GM20431 (cell line): ENCODE data around the gene ATP8B1.
"Not testable (repeated sequence)": the region's sequence is repeated elsewhere in the genome, so short reads cannot be mapped to it uniquely, and the experiment has no call there.

Source experiments
- in situ Hi-C: fragments of 300-500 bp; cut with MseI, MboI; formaldehyde crosslinking; loops from one replicate; pipeline ENCODE4 v1.15.0; 2020; ENCODE audit warnings: low sequenced_read_pairs; ENCODE audit not compliant: unreplicated experiment

The ATP8B1 gene

GRCh38 chr18:57803103-57803969 is at the start of gene ATP8B1:
ATP8B1 (minus strand) TSS chr18:57803315; CDS start chr18:57731807, 71,508 bp downstream.
- in situ Hi-C loops = no loop called here

DNA sequence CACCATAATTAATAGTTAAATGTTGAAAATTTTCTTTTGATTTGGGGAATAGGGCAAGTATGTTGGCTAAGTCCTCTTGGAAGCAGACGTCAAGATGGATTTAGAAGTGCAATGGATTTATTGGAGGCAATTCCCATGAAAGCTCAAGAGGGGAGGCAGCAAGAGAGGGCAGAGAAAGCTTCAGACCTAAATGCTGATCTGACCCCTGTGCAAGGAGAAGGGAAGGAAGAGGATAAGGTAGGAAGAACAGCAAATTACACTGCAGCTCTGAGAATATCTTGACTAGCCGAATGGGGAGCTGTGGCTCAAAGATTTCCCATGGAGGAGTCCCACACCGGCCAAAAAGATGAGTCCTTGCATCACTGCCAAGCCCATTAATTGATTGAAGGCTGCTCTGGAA is 46.9 kb upstream of the ATP8B1 start:
- in situ Hi-C loops = loop anchor here (25.0 kb wide), 1 partner anchor 213 kb away; no protein-coding TSS in a partner anchor

GRCh38 chr18:57848374-57848773 is 45.3 kb upstream of the ATP8B1 start:
- in situ Hi-C loops = not testable (repeated sequence)

DNA sequence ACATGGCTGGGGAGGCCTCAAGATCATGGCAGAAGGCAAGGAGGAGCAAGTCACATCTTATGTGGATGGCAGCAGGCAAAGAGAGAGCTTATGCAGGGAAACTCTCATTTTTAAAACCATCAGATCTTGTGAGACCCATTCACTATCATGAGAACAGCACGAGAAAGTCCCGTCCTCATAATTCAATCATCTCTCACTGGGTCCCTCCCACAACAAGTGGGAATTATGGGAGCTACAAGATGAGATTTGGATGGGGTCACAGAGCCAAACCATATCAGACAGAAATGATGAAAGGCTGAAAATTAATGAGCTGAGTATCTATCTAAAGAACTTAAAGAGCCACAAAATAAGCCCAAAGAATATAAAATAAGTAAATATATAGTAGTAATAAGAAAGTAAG is 44.3 kb upstream of the ATP8B1 start:
- in situ Hi-C loops = not testable (repeated sequence)

GRCh38 chr18:57846258-57846657 is 43.1 kb upstream of the ATP8B1 start:
- in situ Hi-C loops = no loop called here

- in situ Hi-C loops = no loop called here
These were observed 42.5 kb upstream of the ATP8B1 start for GRCh38 chr18:57845605-57846074.

GRCh38 chr18:57844319-57844718 is 41.2 kb upstream of the ATP8B1 start:
- in situ Hi-C loops = no loop called here

DNA sequence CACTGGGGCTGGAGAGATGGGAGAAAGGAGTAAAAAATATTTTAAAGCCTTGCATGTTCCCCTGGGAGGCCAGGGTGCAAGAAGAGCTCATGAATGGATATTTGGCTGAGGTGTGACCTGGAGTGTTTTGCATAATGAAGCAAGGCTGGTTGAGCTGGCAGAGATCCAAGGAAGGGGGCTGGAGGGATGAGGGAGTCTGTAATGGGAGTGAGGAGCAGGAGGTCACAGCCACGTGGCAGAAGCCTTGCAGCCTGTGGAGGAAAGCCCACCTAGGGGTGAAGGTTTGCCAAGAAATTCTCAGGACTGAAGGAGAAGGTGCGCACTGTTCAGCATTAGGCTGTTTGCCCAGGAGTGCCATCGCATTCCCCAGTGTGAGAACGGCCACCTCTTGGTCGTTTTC is 40.3 kb upstream of the ATP8B1 start:
- in situ Hi-C loops = no loop called here

DNA sequence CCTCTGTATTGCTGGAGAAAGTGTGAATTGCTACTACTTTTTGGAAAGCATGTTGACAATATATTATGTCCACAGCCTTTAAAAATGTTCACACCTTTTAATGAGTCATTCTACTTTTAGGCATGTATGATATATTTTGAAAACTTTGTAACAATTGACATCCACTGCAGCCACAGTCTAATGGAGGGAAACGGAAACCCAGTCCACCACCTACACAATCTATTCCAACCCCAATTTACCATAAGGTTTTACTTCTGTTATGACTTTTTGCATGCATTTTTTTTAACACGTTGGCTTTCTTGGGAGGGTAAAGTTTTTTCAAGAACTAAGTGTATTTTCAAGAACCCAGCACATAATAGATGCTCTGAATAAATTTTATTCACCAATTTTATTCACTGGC is 38.5 kb upstream of the ATP8B1 start:
- in situ Hi-C loops = no loop called here

- in situ Hi-C loops = no loop called here
These were observed 36.8 kb upstream of the ATP8B1 start for GRCh38 chr18:57839942-57840381.

GRCh38 chr18:57837917-57838548 is 34.9 kb upstream of the ATP8B1 start:
- in situ Hi-C loops = no loop called here

DNA sequence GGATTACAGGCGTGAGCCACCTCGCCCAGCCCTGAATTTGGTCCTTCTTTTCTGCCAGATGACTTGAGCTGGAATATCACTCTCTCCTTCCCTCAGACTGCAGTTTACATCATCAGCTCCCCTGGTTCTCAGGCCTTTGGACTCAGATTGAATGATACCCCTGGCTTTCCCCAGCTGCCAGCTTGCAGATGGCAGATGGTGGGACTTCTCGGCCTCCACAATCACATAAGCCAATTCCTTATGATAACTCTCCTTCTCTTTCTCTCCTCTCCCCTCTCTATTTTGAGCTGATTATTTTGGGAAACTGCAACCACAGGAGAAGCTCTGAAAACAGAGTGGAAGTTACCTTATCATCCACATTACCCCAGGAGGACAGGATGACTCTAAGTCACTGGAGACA is 33.4 kb upstream of the ATP8B1 start:
- in situ Hi-C loops = no loop called here

- in situ Hi-C loops = no loop called here
These were observed 32.8 kb upstream of the ATP8B1 start for GRCh38 chr18:57835904-57836303.

GRCh38 chr18:57834616-57835015 is 31.5 kb upstream of the ATP8B1 start:
- in situ Hi-C loops = no loop called here

DNA sequence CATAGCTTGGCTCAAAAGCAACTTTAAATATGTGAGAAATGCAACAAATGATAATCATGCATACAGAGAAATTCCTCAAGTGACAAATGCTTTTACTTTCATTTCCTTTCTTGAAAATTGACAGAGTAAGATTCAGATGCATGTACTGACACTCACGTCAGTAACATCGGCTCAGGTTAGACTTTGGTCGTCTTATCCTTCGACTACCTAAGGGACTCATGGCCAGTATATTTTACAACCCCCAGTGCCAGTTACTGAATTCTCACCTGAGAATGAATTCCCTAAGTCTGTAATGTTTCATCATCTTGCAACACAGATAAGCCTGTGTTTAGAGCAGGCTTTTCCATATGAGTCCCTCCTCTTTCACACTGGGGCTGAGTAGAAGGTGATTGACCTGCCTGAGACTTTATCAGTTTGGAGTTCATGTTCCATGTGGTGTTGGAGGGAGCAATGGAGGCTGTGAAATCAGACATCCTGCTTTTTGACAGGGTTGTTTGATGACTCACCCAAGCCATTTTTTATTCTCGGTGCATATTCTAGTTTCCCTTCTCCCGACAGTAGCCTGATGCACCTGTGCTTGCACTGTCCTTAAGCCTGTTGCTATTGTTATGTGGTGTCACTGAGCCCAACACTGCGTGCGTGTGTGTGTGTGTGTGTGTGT is 30.5 kb upstream of the ATP8B1 start:
- in situ Hi-C loops = no loop called here

DNA sequence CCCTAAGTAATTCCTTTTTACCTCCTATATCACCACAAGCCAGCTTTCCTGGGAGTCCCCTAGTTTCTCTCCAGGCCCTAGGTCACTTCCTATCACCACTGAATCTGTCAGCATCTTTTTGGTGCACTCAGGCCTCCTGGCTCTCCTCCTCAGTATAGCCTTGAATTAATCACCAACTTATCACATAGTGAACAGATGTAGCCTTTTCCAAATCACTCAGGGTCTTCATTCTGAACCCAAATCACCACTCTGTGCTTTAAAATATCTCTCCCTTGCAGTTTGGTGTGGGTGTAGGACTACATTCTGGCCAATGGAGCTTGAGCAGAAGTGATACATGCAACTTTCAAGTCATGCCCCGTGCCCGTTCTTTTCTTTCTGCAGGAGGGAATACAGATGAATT is 29.6 kb upstream of the ATP8B1 start:
- in situ Hi-C loops = no loop called here

DNA sequence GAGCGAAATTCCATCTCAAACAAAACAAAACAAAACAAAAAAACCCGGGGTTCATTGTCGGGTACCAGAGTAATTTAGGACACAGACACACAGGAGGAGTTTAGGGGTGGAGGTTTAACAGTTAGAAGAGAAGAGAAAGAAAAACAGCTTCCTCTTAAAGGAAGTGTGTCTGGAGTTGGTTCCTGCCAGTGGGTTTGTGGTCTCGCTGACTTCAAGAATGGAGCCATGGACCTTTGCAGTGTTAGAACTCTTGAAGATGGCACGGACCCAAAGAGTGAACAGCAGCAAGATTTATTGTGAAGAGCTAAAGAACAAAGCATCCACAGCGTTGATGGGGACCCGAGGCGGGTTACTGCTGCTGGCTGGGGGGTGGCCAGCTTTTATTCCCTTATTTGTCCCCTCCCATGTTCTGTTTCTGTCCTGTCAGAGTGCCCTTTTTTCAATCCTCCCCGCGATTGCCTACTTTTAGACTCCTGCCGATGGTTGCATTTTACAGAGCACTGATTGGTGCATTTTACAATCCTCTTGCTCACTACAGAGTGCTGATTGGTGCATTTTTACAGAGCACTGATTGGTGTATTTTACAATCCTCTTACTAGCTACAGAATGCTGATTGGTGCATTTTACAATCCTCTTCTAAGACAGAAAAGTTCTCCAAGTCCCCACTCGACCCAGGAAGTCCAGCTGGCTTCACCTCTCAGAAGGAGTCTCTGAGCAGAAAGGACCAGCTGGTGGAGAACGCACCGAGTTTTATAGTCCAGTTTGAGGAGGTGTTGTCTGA is 28.7 kb upstream of the ATP8B1 start:
- in situ Hi-C loops = no loop called here

- in situ Hi-C loops = no loop called here
These were observed 24.5 kb upstream of the ATP8B1 start for GRCh38 chr18:57827646-57828045.

DNA sequence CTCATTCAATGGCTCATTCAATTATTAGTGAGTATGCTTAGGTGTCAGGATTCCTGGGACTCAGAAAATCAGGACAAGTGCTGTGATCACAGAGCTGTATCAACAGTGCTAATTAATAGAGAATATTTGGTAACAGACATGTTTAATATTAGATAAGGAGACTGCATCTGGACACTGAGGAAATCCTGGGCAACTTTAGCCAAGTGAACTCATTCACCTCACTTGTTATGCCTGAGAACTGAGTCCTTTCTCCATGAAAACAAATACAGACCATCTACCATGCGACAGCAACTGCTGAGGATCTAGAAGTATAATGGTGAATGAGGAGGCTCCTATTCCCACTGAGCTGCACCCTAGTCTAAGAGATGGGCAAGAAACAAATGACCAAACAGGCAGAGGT is 23.1 kb upstream of the ATP8B1 start:
- in situ Hi-C loops = no loop called here

DNA sequence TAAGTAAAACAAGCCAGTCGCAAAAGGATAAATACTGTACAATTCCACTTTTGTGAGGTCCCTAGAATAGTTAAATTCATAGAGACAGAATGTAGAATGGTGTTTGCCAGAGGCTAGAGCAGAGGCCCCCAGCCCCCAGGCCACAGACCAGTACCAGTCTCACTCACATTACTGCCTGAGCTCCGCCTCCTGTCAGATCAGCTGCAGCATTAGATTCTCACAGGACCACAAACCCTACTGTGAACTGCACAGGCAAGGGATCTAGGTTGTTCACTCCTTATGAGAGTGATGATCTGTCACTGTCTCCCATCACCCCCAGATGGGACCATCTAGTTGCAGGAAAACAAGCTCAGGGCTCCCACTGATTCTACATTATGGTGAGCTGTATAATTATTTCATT is 17.5 kb upstream of the ATP8B1 start:
- in situ Hi-C loops = not testable (repeated sequence)
